ENCODE data around the gene HTD2.

The HTD2 gene

DNA sequence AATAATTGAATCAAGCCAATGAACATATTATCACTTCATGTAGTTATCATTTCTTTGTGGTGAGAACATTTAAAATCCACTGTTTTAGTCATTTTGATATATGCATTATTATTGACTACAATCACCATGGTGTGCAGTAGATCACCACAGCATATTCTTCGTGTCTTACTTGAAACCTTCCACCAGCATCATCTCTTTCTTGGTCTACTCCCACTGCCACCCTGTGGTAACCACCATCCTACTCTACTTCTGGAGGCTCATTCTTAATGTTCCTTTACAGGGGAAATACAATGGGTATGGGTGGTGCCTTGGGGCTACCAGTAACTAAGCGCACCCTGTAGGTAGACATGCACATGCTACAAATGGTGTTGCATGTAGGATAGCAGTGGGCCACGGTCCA, 51.8 kb downstream of the HTD2 start:
- DNase-seq (ENCODE audit: low read depth in 2 of 2): no peak

DNA sequence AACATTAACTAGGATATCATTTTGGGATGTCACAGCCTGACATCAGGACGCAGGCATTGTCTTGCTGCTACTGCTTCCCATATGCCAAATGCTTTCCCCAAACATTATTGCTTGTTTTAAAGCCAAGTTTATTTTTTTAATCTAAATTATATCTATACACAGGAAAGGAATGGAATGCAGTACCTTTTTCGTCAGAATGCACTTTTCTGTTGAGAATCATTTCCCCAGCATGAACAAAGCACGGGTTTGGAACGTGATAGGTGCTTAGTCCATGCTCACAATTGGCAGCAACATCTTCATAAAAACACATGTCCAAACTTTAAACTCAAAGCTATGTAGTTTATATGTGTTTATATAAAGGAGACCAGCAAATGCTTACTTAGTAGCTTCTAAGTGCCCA, 52.5 kb downstream of the HTD2 start:
- DNase-seq (ENCODE audit: low read depth in 2 of 2): no peak

- no peak for DNase-seq (ENCODE audit: low read depth in 2 of 2)
Measured at GRCh38 chr3:58359621-58360020, 53.3 kb downstream of the HTD2 start.

DNA sequence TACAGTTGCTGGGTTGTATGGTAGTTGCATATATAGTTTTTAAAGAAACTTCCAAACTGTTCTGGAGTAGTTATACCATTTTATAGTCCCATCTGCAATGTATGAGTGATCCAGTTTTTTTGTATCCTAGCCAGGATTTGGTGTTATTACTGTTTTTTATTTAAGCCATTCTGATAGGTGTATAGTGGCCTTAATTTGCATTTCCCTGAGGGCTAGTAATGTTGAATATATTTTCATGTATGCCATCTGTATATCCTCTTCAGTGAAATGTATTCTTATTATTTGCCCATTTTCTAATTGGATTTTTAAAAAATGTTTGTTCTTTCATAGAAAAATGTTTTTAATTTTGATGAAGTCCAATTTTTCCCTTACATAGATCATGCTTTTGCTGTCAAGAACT, 55.5 kb downstream of the HTD2 start:
- DNase-seq (ENCODE audit: low read depth in 2 of 2): no peak

- no peak for DNase-seq (ENCODE audit: low read depth in 2 of 2)
Measured at GRCh38 chr3:58366699-58367098, 60.4 kb downstream of the HTD2 start.

DNA sequence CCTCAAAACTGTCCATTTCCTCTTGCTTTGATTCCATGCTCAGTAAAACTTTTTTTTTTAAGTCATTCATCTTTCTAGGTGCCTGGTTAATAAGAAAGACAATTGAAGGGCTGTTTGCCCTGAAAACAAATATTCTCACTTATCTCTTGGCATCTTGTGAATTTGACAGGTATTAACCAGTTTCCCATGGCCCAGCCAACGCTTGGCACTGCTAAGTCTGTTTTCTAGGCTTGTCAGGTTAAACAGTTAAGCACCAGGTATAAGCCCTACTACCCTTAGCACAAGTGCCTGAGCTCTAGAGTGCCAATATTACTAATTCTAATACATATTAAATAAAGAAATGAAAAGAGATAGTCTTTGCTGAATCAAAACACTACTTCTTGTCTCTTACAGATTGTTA, 62.7 kb downstream of the HTD2 start:
- no peak for DNase-seq (ENCODE audit: low read depth in 2 of 2)

Measured in stimulated activated CD8-positive, alpha-beta memory T cell treated with anti-CD3 and anti-CD28 coated beads, Interleukin-7, amount 100 ng/mL, for 1 hour (primary cell).